GM19324 (cell line): ENCODE measurements around the gene ALDOA.
"Not testable (repeated sequence)": the region's sequence is repeated elsewhere in the genome, so short reads cannot be mapped to it uniquely, and the experiment has no call there.

Source experiments
- ATAC-seq: cut with Tn5 transposase; IDR thresholded peaks from one replicate; pipeline ENCODE4 v1.9.1; 2021; ENCODE audit warnings: mild to moderate bottlenecking, moderate library complexity; ENCODE audit not compliant: unreplicated experiment, low FRiP score

ALDOA gene

DNA sequence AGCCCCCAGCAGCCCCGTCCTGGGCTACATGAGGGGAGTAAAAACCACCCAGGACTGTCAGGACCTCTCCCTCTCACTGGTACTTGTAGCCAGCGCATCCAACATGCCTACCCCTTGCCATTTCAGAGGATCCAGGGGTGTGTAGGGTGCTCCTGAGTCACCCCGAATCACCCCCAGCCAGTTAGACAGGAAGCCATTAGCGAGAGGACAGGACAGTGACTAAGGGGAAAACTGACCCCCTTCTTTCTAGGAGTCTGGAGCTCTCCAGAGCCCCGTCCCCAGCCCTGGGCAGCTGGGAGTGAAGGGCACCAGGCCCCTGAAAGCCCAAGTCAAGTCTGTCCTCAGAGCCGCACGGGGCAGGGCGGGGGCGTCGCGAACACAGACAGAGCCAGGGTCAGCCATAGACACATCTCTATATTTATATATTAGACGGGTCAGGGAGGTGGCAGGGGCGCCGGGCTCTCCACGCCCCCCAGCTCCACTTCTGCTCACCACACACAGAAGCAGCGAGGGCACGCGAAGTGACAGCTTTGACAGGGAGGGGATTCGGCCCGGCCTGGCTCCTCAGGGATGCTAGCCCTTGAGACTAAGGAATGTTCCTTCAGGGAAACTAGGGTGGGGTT, 48.3 kb downstream of the ALDOA start:
- no peak for ATAC-seq

GRCh38 chr16:30114411-30114810, 48.9 kb downstream of the ALDOA start:
- ATAC-seq = no peak

DNA sequence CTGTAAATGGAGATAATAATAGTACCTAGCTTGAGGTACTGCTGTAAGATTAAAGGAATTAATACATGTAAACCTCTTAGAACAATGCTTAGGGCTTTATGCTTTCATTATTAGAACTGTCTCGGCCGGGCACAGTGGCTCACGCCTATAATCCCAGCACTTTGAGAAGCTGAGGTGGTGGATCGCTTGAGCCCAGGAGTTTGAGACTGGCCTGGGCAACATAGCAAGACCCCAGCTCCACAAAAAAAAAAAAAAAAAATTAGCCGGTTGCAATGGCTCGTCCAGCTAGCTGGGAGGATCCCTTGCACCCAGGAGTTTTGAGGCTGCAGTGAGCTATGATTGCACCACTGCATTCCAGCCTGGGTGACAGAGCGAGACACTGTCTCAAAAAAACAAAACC, 49.3 kb downstream of the ALDOA start:
- not testable (repeated sequence) for ATAC-seq

GRCh38 chr16:30115238-30115637, 49.7 kb downstream of the ALDOA start:
- no peak for ATAC-seq

DNA sequence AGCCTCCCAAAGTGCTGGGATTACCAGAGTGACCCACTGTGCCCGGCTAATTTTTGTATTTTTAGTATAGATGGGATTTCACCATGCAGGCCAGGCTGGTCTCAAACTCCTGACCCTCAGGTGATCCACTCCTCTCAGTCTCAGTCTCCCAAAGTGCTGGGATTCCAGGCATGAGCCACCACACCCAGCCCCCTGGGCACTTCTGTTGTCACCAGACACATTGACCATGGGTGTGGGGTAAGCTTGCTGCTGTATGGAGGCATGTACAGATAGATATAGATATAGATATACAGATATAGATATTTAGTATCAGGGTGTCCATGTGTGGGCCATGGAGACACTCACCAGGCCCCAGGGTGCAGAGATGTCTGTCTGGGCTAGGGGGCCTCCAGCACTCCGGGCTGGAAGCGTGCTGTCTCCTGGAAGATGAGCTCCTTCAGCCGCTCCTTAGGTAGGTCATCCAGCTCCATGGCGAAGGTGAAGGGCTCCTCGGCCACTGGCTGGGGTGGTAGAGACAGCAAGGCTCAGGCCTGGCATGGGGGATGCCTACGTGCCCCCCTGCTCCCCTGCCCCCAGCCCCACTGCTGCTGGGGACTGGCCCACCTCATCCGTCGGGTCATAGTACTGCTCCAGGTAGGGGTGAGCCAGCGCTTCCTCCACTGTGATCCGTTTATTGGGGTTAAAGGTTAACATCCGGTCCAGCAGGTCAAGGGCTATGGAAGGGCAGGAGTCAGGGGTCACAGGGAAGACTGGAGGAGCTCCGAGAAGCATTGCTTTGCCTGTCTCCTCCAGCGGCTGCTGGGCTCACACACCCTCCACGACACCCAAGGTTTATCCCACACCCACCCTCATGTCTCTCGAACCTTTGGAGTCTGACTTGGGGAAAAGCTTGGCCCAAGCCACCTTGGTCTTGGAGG, 51.0 kb downstream of the ALDOA start:
- ATAC-seq = no peak

DNA sequence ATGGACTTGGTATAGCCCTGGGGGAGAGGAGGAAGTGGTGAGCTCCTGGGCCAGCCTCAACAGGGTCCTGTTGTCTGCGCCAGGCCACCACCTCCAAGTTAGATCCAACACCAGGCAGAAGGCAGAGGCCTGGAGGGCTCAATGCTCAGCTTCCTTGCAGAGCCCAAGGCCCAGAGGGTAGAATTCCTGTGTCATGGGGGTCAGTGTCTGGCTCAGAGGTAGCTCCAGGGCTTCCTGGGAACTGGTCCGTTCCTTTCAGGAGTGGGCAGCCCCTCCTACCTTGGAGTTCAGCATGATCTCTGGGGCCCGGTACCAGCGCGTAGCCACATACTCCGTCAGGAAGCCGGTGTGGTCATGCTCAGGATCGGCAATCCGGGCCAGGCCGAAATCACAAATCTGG, 52.2 kb downstream of the ALDOA start:
- no peak for ATAC-seq

DNA sequence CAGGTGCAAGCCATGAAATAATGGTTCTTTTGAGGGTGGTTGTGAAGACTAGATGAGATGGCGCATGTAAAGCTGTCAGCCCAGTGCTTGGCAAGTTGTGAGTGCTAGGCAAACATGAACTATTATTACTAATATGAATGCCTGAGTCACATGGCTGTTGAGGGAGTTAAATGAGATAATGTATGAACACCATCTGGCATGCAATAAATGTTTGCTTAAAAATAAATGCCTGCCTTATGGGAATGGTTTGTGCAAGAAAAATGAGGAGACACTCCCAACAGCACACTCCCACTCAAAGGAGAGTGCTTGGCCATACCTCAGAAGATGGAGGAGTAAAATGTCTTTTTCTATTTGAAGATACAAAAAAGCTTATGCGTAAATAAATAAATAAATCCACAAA, 53.9 kb downstream of the ALDOA start:
- no peak for ATAC-seq
